Measurements from ENCODE around the gene COL6A2. TPM values are rescaled to one million over a fixed set of nuclear protein-coding genes. Genes with fewer than 3 reads are reported as not detected.
A peak's percentile ranks its signal among the peaks of the same experiment; 100 is the strongest.

Gene COL6A2
- total RNA-seq, 1 donor = 487 TPM

GRCh38 chr21:46120301-46121285, 22.7 kb downstream of the COL6A2 start:
- no peak for TF ChIP-seq CTCF (IDR thresholded peaks at IDR 0.05; ENCODE audit: insufficient read depth, low read depth, low read length)
- H3K4me3 ChIP-seq (ENCODE audit: low read depth, low read length) = no peak overlapping the region
- no peak for DNase-seq (ENCODE audit: low read depth)

GRCh38 chr21:46121286-46122221, 23.6 kb downstream of the COL6A2 start:
- TF ChIP-seq CTCF (IDR thresholded peaks at IDR 0.05; ENCODE audit: insufficient read depth, low read depth, low read length) = no peak
- H3K4me3 ChIP-seq (ENCODE audit: low read depth, low read length) = no peak overlapping the region
- DNase-seq (ENCODE audit: low read depth) = no peak

GRCh38 chr21:46122237-46122671, 24.3 kb downstream of the COL6A2 start:
- peak; percentile 74 for DNase-seq (ENCODE audit: low read depth)
- no peak overlapping the region for H3K4me3 ChIP-seq (ENCODE audit: low read depth, low read length)
- TF ChIP-seq CTCF (IDR thresholded peaks at IDR 0.05; ENCODE audit: insufficient read depth, low read depth, low read length) = no peak

- H3K4me3 ChIP-seq (ENCODE audit: low read depth, low read length) = no peak overlapping the region
- DNase-seq (ENCODE audit: low read depth) = no peak
- no peak for TF ChIP-seq CTCF (IDR thresholded peaks at IDR 0.05; ENCODE audit: insufficient read depth, low read depth, low read length)
Observed at GRCh38 chr21:46122758-46123683, 25.1 kb downstream of the COL6A2 start.

- no peak for DNase-seq (ENCODE audit: low read depth)
- H3K4me3 ChIP-seq (ENCODE audit: low read depth, low read length) = no peak overlapping the region
- no peak for TF ChIP-seq CTCF (IDR thresholded peaks at IDR 0.05; ENCODE audit: insufficient read depth, low read depth, low read length)
Observed at GRCh38 chr21:46124083-46124925, 26.4 kb downstream of the COL6A2 start.
